Endodermal cell (in vitro differentiated cells): ENCODE measurements around the gene ELMO1. TPM values are rescaled to one million over a fixed set of nuclear protein-coding genes. Genes with fewer than 3 reads are reported as not detected.

Source experiments
- DNase-seq: peaks from one replicate; pipeline ENCODE4 v3.0.0-alpha.2; 2017
- H3K27ac ChIP-seq: 2 replicates; pipeline ENCODE4 v1.5.1; 2013; ENCODE audit warnings: mild to moderate bottlenecking, low read depth, low read length, moderate library complexity
- H3K27me3 ChIP-seq: 2 replicates; pipeline ENCODE4 v1.6.1; 2013; ENCODE audit warnings: mild to moderate bottlenecking, low read length, moderate library complexity; ENCODE audit not compliant: insufficient read depth, control insufficient read depth, poor library complexity, severe bottlenecking
- H3K36me3 ChIP-seq: 2 replicates; pipeline ENCODE4 v1.7.0; 2013; ENCODE audit warnings: mild to moderate bottlenecking, low read length, moderate library complexity; ENCODE audit not compliant: control insufficient read depth, insufficient read depth
- H3K4me1 ChIP-seq: one replicate; pipeline ENCODE4 v1.7.0; 2013; ENCODE audit warnings: low read length; ENCODE audit not compliant: control insufficient read depth, insufficient read depth
- H3K4me3 ChIP-seq: 2 replicates; pipeline ENCODE4 v1.5.1; 2013; ENCODE audit warnings: mild to moderate bottlenecking, low read length, moderate library complexity
- H3K9ac ChIP-seq: 2 replicates; pipeline ENCODE4 v1.6.1; 2013; ENCODE audit warnings: mild to moderate bottlenecking, low read length, moderate library complexity; ENCODE audit not compliant: poor library complexity, severe bottlenecking; ENCODE audit errors: extremely low read depth
- H3K9me3 ChIP-seq: 2 replicates; pipeline ENCODE4 v1.6.1; 2013; ENCODE audit warnings: mild to moderate bottlenecking, low read length, moderate library complexity; ENCODE audit not compliant: control insufficient read depth
- H3K27ac Mint-ChIP-seq: 2 replicates; pipeline ENCODE4 v1.8.0; 2020; ENCODE audit warnings: mixed read lengths
- H3K27me3 Mint-ChIP-seq: 2 replicates; pipeline ENCODE4 v1.8.0; 2021; ENCODE audit warnings: mild to moderate bottlenecking, mixed read lengths; ENCODE audit not compliant: insufficient read depth
- H3K36me3 Mint-ChIP-seq: 2 replicates; pipeline ENCODE4 v1.8.0; 2020; ENCODE audit warnings: low read depth, mixed read lengths
- H3K4me1 Mint-ChIP-seq: 2 replicates; pipeline ENCODE4 v1.8.0; 2020; ENCODE audit warnings: mixed read lengths
- H3K4me3 Mint-ChIP-seq: 2 replicates; pipeline ENCODE4 v1.8.0; 2020; ENCODE audit warnings: mild to moderate bottlenecking, moderate library complexity, mixed read lengths
- H3K9me3 Mint-ChIP-seq: 2 replicates; pipeline ENCODE4 v1.8.0; 2020; ENCODE audit warnings: mild to moderate bottlenecking, mixed read lengths
- CTCF ChIP-seq: fragments of 200-600 bp; sonication (generic); conservative IDR thresholded peaks from 2 replicates; pipeline ENCODE4 v1.5.0; 2021; ENCODE audit warnings: antibody characterized with exemption, mild to moderate bottlenecking
- WGBS, 2 experiments: methylation state at CpG; one replicate each; pipeline versions ENCODE4 v1.1.5 to v1.1.7; 2013; ENCODE audit warnings: missing lambda C conversion rate in 2 of 2, mixed read lengths in 1 of 2; ENCODE audit not compliant: insufficient coverage in 1 of 2, insufficient read length in 1 of 2; 5-methylcytosine and 5-hydroxymethylcytosine counted together
- total RNA-seq, 2 donors: library from RNA; stranded (reverse); fragmentation: NEBNext Ultra II Directional in 1 of 2; extraction: Animal tissue kit (Norgen Biotek cat#: 25700) in 1 of 2; gene quantifications; 2 replicates in 1 of 2; 3 replicates in 1 of 2; pipeline ENCODE4 v1.2.1, GENCODE V29; 2021

ELMO1 gene
- total RNA-seq, 2 donors from 2014 or later = 120 to 131 TPM

- Mint-ChIP-seq H3K4me1 (no peaks in the 10 kb centered on the region), H3K36me3 (peaks cover 35% of the 10 kb centered on the region), H3K27me3 (no peaks in the 10 kb centered on the region), H3K27ac (no peak overlapping the region), H3K4me3 (no peak overlapping the region), H3K9me3 (peaks cover 15% of the 10 kb centered on the region)
- 81 to 83% methylated on average over 5 of the region's 5 CpGs for WGBS, 2 experiments
- no peaks in the 10 kb centered on the region for H3K27me3 ChIP-seq
- DNase-seq = no peak
- no peak overlapping the region for H3K4me3 ChIP-seq
- H3K9ac ChIP-seq = no peak overlapping the region
- TF ChIP-seq CTCF = no peak
- H3K4me1 ChIP-seq = no peaks in the 10 kb centered on the region
- peaks cover 25% of the 10 kb centered on the region for H3K36me3 ChIP-seq
- H3K9me3 ChIP-seq = peaks cover 11% of the 10 kb centered on the region
- no peak overlapping the region for H3K27ac ChIP-seq
These were observed 596.6 kb downstream of the ELMO1 start for GRCh38 chr7:36852017-36852416.

DNA sequence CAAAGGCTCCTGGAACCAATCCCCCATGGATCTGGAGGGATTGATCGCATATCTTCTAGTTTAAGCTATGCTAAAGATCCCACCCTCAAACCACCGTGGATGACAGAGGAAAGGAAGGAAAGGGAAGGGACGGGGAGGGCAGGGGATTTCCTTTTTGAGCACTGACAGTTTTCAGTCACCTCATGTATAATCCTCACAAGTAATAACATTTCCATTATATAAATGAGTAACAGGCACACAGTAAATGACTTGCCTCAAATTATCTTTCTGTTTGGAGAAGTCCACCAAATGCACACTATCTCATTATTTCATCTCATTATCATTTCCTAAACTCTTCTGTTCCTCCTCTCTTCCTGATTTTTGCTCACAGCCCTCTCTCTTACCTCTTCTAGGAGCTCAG lies 597.3 kb downstream of the ELMO1 start:
- H3K27me3 ChIP-seq = no peaks in the 10 kb centered on the region
- Mint-ChIP-seq H3K27me3 (no peaks in the 10 kb centered on the region), H3K9me3 (peaks cover 21% of the 10 kb centered on the region), H3K27ac (no peak overlapping the region), H3K4me3 (no peak overlapping the region), H3K4me1 (no peaks in the 10 kb centered on the region), H3K36me3 (peaks cover 35% of the 10 kb centered on the region)
- H3K4me1 ChIP-seq = no peaks in the 10 kb centered on the region
- 87% methylated on average over 3 of the region's 3 CpGs; no CpG with 5 or more reads in 1 of the 2 experiments for WGBS, 2 experiments
- DNase-seq = no peak
- H3K27ac ChIP-seq = no peak overlapping the region
- H3K4me3 ChIP-seq = no peak overlapping the region
- no peak for TF ChIP-seq CTCF
- peaks cover 25% of the 10 kb centered on the region for H3K36me3 ChIP-seq
- H3K9ac ChIP-seq = no peak overlapping the region
- peaks cover 11% of the 10 kb centered on the region for H3K9me3 ChIP-seq

- peaks cover 11% of the 10 kb centered on the region for H3K9me3 ChIP-seq
- peaks cover 27% of the 10 kb centered on the region for H3K9me3 Mint-ChIP-seq
These were observed 600.7 kb downstream of the ELMO1 start for GRCh38 chr7:36847946-36848345.

More at GRCh38 chr7:36847946-36848345, 600.7 kb downstream of the ELMO1 start:
- H3K27ac ChIP-seq = no peak overlapping the region
- H3K4me3 Mint-ChIP-seq = no peak overlapping the region
- H3K36me3 ChIP-seq = no peaks in the 10 kb centered on the region
- peaks cover 6% of the 10 kb centered on the region for H3K36me3 Mint-ChIP-seq
- H3K4me1 ChIP-seq = no peaks in the 10 kb centered on the region
- DNase-seq = no peak
- no peak for TF ChIP-seq CTCF
- H3K4me3 ChIP-seq = no peak overlapping the region
- H3K4me1 Mint-ChIP-seq = no peaks in the 10 kb centered on the region
- 88 to 92% methylated on average over 1 to 4 of the region's 4 CpGs for WGBS, 2 experiments
- no peak overlapping the region for H3K9ac ChIP-seq
- H3K27me3 Mint-ChIP-seq = no peaks in the 10 kb centered on the region
- H3K27me3 ChIP-seq = no peaks in the 10 kb centered on the region
- no peak overlapping the region for H3K27ac Mint-ChIP-seq
